Activated CD4-positive, alpha-beta T cell treated with anti-CD3 and anti-CD28 coated beads for 4 hours (primary cell): Measurements from ENCODE around the gene NPPC.

Experiments used
- DNase-seq, 2 donors: peaks; one replicate each; pipeline ENCODE4 v3.0.0-alpha.2; 2020

Gene NPPC

GRCh38 chr2:231934441-231935206 lies 8.4 kb upstream of the NPPC start:
- no peak for DNase-seq

- no peak for DNase-seq
These were observed 7.8 kb upstream of the NPPC start for GRCh38 chr2:231933916-231934401.

- DNase-seq, result no peak
These were observed 7.1 kb upstream of the NPPC start for GRCh38 chr2:231932985-231933915.

- no peak for DNase-seq
These were observed 6.4 kb upstream of the NPPC start for GRCh38 chr2:231932711-231932970.

GRCh38 chr2:231931481-231931915 lies 5.3 kb upstream of the NPPC start:
- DNase-seq, result no peak

GRCh38 chr2:231930593-231931281 lies 4.5 kb upstream of the NPPC start:
- no peak for DNase-seq

- no peak for DNase-seq
These were observed 3.9 kb upstream of the NPPC start for GRCh38 chr2:231929961-231930592.

GRCh38 chr2:231928901-231929725 lies 2.9 kb upstream of the NPPC start:
- DNase-seq, result no peak

- DNase-seq, result no peak
These were observed 2.3 kb upstream of the NPPC start for GRCh38 chr2:231928481-231928880.

GRCh38 chr2:231927566-231927890 lies 1.3 kb upstream of the NPPC start:
- DNase-seq, result no peak

GRCh38 chr2:231926761-231927565 lies 767 bp upstream of the NPPC start:
- DNase-seq, result no peak

GRCh38 chr2:231925303-231926179 lies 655 bp downstream of the NPPC start:
- DNase-seq, result peak; percentile 59 to 64

GRCh38 chr2:231924889-231925275 lies 1.3 kb downstream of the NPPC start:
- DNase-seq, result no peak

GRCh38 chr2:231923951-231924888 lies 2.0 kb downstream of the NPPC start:
- DNase-seq, result no peak

- DNase-seq, result no peak
These were observed 3.2 kb downstream of the NPPC start for GRCh38 chr2:231923010-231923344.

- DNase-seq, result no peak
These were observed 3.7 kb downstream of the NPPC start for GRCh38 chr2:231922311-231923009.

- DNase-seq, result no peak
These were observed 5.4 kb downstream of the NPPC start for GRCh38 chr2:231920795-231921194.

- no peak for DNase-seq
These were observed 5.8 kb downstream of the NPPC start for GRCh38 chr2:231920366-231920765.
